Progenitor cell of endocrine pancreas (in vitro differentiated cells): ENCODE results near the gene AQP4. TPM values are rescaled to one million over a fixed set of nuclear protein-coding genes. Genes with fewer than 3 reads are reported as not detected.

ENCODE experiments used
- DNase-seq: peaks from one replicate; pipeline ENCODE4 v3.0.0; 2021; ENCODE audit warnings: low spot score; ENCODE audit not compliant: unreplicated experiment
- H3K27ac Mint-ChIP-seq: 2 replicates; pipeline ENCODE4 v1.8.0; 2021; ENCODE audit warnings: mild to moderate bottlenecking, moderate library complexity, mixed read lengths
- H3K27me3 Mint-ChIP-seq: 2 replicates; pipeline ENCODE4 v1.8.0; 2021; ENCODE audit warnings: mixed read lengths
- H3K36me3 Mint-ChIP-seq: 2 replicates; pipeline ENCODE4 v1.8.0; 2022; ENCODE audit warnings: mixed read lengths; ENCODE audit not compliant: insufficient read depth
- H3K4me1 Mint-ChIP-seq: 2 replicates; pipeline ENCODE4 v1.8.0; 2021; ENCODE audit warnings: low read depth, mixed read lengths
- H3K4me3 Mint-ChIP-seq: 2 replicates; pipeline ENCODE4 v1.8.0; 2021; ENCODE audit warnings: low read depth, mild to moderate bottlenecking, moderate library complexity, mixed read lengths
- H3K9me3 Mint-ChIP-seq: 2 replicates; pipeline ENCODE4 v1.8.0; 2021; ENCODE audit warnings: low read depth, mixed read lengths
- total RNA-seq: library from RNA; stranded (reverse); gene quantifications from 2 replicates; pipeline ENCODE4 v1.2.1, GENCODE V29; 2021
- TF ChIP-seq, protein P1 (sequence below): fragments of 200-600 bp; sonication (generic); IDR thresholded peaks from one replicate; pipeline ENCODE4 v1.5.0; 2021; ENCODE audit warnings: antibody characterized with exemption, mild to moderate bottlenecking; ENCODE audit not compliant: unreplicated experiment

Gene AQP4
- total RNA-seq, 1 donor from 2014 or later = 1.7 TPM

GRCh38 chr18:26863921-26864497 is 1.5 kb downstream of the AQP4 start:
- Mint-ChIP-seq H3K9me3 (no peaks in the 10 kb centered on the region), H3K4me1 (peaks cover under 1% of the 10 kb centered on the region), H3K27ac (no peak overlapping the region), H3K27me3 (peaks cover 70% of the 10 kb centered on the region), H3K36me3 (no peaks in the 10 kb centered on the region), H3K4me3 (peak overlapping the region; percentile 52)
- TF ChIP-seq, protein P1, sequence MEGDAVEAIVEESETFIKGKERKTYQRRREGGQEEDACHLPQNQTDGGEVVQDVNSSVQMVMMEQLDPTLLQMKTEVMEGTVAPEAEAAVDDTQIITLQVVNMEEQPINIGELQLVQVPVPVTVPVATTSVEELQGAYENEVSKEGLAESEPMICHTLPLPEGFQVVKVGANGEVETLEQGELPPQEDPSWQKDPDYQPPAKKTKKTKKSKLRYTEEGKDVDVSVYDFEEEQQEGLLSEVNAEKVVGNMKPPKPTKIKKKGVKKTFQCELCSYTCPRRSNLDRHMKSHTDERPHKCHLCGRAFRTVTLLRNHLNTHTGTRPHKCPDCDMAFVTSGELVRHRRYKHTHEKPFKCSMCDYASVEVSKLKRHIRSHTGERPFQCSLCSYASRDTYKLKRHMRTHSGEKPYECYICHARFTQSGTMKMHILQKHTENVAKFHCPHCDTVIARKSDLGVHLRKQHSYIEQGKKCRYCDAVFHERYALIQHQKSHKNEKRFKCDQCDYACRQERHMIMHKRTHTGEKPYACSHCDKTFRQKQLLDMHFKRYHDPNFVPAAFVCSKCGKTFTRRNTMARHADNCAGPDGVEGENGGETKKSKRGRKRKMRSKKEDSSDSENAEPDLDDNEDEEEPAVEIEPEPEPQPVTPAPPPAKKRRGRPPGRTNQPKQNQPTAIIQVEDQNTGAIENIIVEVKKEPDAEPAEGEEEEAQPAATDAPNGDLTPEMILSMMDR = no peak
- no peak for DNase-seq

DNA sequence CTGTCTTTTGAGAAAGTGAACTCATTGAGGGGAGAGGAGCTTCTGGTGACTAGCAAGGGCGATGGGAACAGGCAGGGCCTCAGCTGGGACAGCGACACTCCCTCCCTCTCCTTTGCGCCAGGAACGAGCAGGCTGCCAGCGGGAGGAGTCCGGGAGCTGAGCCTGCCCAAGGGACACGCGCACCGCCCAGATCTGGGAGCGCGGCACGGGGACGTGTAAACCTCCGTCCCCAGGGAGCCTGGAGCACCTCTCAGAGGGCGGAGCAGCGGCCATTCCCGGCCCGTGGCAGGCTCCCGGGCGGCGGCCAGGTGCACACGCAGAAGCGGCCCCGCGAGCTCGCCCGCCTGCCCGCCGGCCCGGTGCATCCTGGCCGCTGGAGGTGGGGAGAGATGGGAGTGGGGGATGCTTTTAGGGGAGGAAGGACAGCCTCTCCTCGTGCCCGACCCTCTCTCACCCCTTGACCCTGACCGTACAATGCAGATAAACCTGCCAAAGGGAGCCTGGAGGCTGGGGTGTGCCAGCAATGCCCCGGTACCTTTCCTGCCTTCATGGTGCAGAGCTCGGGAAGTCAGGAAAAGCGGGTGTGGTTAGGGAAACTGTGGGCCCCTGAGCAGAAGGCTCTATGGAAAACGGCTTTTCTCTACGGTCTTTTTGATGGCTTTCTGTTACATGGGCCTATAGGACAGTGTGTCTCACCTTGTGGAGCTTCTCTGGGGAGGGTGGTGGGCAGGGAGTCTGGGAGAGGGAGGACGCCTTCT is 2.2 kb downstream of the AQP4 start:
- Mint-ChIP-seq H3K27ac (no peak overlapping the region), H3K27me3 (peaks cover 70% of the 10 kb centered on the region), H3K4me3 (peak overlapping the region; percentile 64), H3K36me3 (no peaks in the 10 kb centered on the region), H3K9me3 (no peaks in the 10 kb centered on the region), H3K4me1 (no peaks in the 10 kb centered on the region)
- peak; percentile 44 for DNase-seq
- TF ChIP-seq, protein P1 = no peak

DNA sequence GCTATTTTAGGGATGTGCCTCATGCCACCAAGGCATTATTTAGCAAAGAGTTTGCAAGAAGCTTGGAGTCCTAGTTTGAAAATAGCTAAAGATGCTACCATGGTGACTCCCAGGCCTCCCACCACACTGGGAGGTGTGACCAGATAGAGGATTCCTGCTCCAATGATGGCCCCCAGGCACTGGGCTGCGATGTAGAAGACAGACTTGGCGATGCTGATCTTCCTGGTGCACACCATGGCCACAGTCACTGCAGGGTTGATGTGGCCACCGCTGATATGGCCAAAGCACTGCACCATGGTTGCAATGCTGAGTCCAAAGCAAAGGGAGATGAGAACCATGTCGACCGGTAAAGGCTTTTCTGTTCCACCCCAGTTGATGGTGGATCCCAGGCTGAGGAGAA is 3.4 kb downstream of the AQP4 start:
- Mint-ChIP-seq H3K9me3 (no peaks in the 10 kb centered on the region), H3K4me3 (peak overlapping the region; percentile 24), H3K27me3 (peaks cover 62% of the 10 kb centered on the region), H3K36me3 (no peaks in the 10 kb centered on the region), H3K4me1 (no peaks in the 10 kb centered on the region), H3K27ac (no peak overlapping the region)
- no peak for DNase-seq
- TF ChIP-seq, protein P1 = no peak

- H3K9me3 Mint-ChIP-seq = peaks cover 10% of the 10 kb centered on the region
- peaks cover 8% of the 10 kb centered on the region for H3K27me3 Mint-ChIP-seq
- H3K4me3 Mint-ChIP-seq = no peak overlapping the region
- TF ChIP-seq, protein P1 = no peak
- peaks cover 8% of the 10 kb centered on the region for H3K36me3 Mint-ChIP-seq
- no peak overlapping the region for H3K27ac Mint-ChIP-seq
- no peak for DNase-seq
- no peaks in the 10 kb centered on the region for H3K4me1 Mint-ChIP-seq
Measured at GRCh38 chr18:26854292-26854881, 11.1 kb downstream of the AQP4 start.

- TF ChIP-seq, protein P1 = no peak
- Mint-ChIP-seq H3K4me1 (no peaks in the 10 kb centered on the region), H3K9me3 (peaks cover 10% of the 10 kb centered on the region), H3K27me3 (peaks cover 8% of the 10 kb centered on the region), H3K4me3 (no peak overlapping the region), H3K27ac (no peak overlapping the region), H3K36me3 (peaks cover 8% of the 10 kb centered on the region)
- no peak for DNase-seq
Measured at GRCh38 chr18:26853401-26853800, 12.1 kb downstream of the AQP4 start.
